Measurements from ENCODE around the gene TPO.

The TPO gene

DNA sequence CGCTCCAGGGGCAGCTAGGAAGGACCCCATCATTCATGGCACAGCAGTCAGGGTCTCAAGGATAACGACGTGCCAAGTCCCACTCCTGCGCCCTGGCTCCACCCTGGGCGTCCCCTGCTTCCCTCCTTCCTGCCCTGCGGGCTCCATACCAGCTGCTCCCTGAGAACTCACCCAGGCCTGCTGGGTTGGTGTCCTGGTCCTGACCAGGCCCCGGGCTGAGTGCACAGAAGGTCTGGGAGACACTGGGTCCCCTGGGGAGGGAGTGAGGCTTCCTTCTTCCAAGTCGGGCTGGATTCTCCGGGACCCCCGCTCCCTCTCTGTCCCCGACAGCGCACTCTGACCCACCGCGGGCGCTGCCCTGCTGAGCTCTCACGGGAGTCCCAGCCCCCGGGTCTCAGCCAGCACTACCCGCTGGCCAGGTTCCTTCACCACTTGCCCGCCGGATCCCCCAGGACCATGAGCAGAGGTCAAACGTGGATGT, 170.8 kb downstream of the TPO start:
- DNase-seq (ENCODE audit: low read depth in 2 of 2), result no peak

- DNase-seq (ENCODE audit: low read depth in 2 of 2), result no peak
Observed at GRCh38 chr2:1584691-1585485, 171.6 kb downstream of the TPO start.

GRCh38 chr2:1585635-1586034, 172.4 kb downstream of the TPO start:
- DNase-seq (ENCODE audit: low read depth in 2 of 2), result no peak

DNA sequence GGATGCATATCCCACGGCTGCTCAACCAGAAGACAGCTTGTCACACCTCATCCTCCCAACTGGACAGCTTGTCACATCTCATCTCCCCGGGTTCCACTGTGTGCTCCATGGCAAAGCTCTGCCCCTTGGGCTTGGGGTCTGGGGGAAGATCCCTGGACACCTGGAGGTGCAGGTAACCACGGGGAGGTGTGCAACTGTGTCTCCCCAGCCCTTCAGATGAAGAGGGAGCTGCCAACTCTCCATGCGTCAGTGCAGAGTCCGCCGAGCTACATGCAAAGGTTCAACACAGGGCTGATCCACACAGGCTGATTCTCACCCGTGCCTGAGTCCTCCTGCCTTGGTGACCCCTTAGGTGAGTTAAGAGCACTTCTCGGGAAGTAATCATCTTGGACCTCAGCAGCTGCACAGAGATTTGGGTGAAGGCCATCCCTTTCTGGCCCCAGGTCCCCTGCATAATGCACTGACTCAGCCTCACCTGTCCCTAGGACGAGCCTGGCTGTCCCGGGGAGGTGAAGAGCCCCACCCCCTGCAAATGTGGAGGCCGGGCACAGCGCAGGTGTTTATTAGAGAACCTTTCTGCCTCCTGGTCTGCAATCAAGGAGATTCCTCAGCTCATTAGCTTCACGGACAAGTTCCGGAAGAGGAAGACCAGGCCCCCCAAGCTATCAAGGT, 173.1 kb downstream of the TPO start:
- DNase-seq (ENCODE audit: low read depth in 2 of 2), result no peak

DNA sequence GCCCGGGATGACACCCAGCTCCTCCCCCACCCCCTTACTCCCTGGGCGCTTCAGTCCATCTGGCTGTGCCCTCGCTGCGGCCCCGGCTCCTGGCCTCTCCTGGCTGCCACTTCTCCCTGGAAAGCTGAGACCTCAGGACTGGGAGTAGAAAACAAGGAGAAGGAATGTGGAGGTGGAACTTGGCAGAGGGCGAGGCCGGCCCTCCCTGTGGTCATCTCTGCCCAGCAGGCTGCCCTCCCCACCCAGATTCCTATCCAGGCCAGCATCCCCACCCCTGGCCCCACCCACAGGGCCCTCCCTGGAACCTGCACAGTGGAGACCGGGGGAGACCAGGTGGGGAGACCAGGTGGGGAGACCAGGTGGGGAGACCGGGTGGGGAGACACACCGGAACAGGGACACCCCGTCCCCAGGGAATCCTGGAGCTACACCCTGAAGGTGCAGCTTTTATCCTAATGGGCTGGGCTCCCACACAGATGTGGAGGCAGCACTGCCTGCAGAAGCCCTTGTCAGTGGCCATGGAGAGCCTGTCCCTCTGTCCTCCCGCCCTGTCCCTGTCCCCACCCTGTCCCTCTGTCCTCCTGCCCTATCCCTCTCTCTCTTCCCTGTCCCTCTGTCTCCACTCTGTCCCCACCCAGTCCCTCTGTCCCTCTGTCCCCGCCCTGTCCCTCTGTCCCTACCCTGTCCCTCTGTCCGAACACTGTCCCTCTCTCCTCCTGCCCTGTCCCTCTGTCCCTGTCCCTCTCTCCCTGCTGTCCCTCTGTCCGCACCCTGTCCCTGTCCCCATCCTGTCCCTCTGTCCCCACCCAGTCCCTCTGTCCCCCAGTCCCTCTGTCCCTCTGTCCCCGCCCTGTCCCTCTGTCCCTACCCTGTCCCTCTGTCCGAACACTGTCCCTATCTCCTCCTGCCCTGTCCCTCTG, 173.9 kb downstream of the TPO start:
- DNase-seq (ENCODE audit: low read depth in 2 of 2), result no peak

DNA sequence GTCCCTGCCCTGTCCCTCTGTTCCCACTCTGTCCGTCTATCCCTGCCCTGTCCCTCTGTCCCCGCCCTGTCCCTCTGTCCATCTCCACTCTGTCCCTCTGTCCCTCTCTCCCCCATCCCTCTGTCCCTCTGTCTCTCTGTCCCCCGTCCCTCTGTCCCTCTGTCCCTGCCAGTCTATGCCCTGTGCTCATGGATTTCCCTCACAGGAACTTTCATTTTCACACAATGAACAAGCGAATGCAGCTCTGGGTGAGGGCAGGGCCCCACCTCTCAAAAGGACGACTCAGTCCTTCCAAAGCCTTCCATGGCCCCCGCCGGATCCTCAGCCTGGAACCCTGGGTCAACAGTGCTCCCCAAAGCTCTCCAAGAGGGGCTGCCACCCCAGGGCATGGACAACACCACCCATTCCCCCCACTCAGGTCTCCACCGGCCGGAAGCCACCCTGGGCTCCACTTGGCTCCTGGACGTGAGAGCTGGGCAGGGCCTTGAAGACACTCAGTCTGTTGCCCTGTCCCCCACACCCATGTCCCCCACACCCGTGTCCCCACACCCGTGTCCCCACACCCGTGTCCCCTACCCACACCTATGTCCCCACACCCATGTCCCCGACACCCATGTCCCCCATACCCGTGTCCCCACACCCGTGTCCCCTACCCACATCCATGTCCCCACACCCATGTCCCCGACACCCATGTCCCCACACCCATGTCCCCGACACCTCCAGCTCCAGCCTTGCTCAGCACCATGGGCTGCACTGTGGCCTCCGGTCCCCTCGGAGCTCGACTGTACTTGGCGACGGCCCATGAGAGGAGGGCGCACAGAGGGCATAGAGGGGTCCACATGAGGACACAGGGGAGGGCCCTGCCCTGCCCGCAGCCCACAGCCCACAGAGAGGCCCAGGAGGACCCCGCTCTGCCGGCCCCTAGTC, 175.1 kb downstream of the TPO start:
- DNase-seq (ENCODE audit: low read depth in 2 of 2), result no peak

- DNase-seq (ENCODE audit: low read depth in 2 of 2), result no peak
Observed at GRCh38 chr2:1588978-1589621, 175.8 kb downstream of the TPO start.

DNA sequence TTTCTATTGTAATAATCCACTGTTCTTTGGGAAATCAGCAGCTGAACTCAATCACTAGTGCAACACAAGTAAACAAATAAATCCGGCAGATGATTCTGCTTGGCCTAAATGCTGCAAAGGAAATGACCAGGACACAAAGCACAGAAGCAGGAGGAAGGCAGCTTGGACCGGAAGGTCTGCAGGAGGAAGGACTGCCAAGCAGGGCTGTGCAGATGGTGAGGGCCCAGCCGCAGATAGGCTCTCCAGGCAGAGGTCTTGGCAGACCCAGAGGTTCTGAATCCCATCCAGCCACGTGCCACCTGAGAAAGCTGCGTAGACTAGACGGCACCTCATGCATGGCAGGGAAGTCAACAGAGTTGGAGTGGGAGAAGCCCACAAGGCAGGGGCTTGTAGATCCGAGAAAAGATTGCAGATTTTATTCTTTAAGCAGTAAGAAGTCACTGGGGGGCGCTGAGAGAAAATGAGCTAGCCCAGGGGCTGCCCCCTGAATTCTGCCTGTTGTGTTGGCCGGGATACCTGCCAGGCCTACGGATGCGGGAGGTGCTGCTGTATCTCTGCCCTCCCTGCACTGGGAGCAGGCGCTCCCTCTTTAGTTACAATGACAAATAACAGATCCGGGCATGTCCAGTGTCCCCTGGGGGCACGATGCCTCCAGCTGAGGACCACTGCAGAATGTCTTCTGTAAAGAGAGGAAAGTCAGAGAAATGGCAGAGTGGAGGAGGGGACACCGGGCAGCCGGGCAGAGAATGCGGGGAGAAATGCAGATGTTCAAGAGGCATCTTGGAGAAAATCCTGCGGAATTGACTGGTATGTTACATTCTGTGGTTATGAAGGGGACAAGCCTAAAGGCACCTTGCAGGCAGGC, 177.6 kb downstream of the TPO start:
- no peak for DNase-seq (ENCODE audit: low read depth in 2 of 2)

DNA sequence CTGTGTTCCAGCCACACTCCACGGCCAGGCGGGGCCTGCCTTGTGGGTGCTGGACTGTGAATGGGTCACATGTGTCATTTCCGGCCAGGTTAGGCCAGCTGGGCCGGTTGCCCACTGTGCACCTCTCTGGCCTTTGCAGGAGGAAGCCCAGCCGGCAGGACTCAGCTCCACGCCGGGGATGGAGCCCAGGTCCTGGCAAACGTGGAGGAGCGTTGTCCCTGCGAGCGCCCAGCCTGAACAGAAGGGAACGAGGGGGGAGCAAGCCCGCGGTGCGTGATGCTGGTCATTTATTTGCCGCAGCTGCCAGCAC, 178.2 kb downstream of the TPO start:
- DNase-seq (ENCODE audit: low read depth in 2 of 2), result no peak
